Ascending aorta (tissue), 2 donors: ENCODE measurements around the gene PARN. TPM values are rescaled to one million over a fixed set of nuclear protein-coding genes. Genes with fewer than 3 reads are reported as not detected.
A peak's percentile ranks its signal among the peaks of the same experiment; 100 is the strongest.

Source experiments
- DNase-seq, 2 donors: peaks; one replicate each; pipeline ENCODE4 v3.0.0-alpha.2; 2019; ENCODE audit warnings: low spot score in 2 of 2
- H3K27ac ChIP-seq, 2 donors: fragments of 200-600 bp; sonication (generic); one replicate each; pipeline ENCODE4 v1.5.1; 2016 to 2017; ENCODE audit warnings: mild to moderate bottlenecking in 1 of 2
- H3K27me3 ChIP-seq: fragments of 200-600 bp; sonication (generic); one replicate; pipeline ENCODE4 v1.5.1; 2017
- H3K36me3 ChIP-seq, 2 donors: fragments of 200-600 bp; sonication (generic); one replicate each; pipeline ENCODE4 v1.5.1; 2016
- H3K4me1 ChIP-seq, 2 donors: fragments of 200-600 bp; sonication (generic); one replicate each; pipeline ENCODE4 v1.5.1; 2016 to 2017; ENCODE audit warnings: mild to moderate bottlenecking in 1 of 2
- H3K4me3 ChIP-seq, 2 donors: fragments of 200-600 bp; sonication (generic); one replicate each; pipeline ENCODE4 v1.5.1; 2016 to 2017; ENCODE audit warnings: mild to moderate bottlenecking in 1 of 2
- H3K9me3 ChIP-seq, 2 donors: fragments of 200-600 bp; sonication (generic); one replicate each; pipeline ENCODE4 v1.5.1; 2016
- intact Hi-C: fragments of 100-400 bp; cut with DNase I; formaldehyde crosslinking; loops from one replicate; pipeline ENCODE4 v1.15.1; 2023
- total RNA-seq: library from RNA; depleted of rRNA; stranded (reverse); fragments of >200 nt; gene quantifications from one replicate; pipeline ENCODE4 v1.1.0, GENCODE V29; 2016
- TF ChIP-seq, protein P1 (sequence below), 3 experiments: fragments of 200-600 bp in 2 of 3; fragments of 450-650 bp in 1 of 3; sonication (generic) in 2 of 3; IDR thresholded peaks; one replicate each; pipeline ENCODE4 v1.5.1; 2016 to 2019; ENCODE audit warnings: antibody characterized with exemption in 3 of 3, mild to moderate bottlenecking in 1 of 3, moderate library complexity in 1 of 3

The PARN gene
- total RNA-seq, 1 donor from 2014 or later, result 3.8 TPM

DNA sequence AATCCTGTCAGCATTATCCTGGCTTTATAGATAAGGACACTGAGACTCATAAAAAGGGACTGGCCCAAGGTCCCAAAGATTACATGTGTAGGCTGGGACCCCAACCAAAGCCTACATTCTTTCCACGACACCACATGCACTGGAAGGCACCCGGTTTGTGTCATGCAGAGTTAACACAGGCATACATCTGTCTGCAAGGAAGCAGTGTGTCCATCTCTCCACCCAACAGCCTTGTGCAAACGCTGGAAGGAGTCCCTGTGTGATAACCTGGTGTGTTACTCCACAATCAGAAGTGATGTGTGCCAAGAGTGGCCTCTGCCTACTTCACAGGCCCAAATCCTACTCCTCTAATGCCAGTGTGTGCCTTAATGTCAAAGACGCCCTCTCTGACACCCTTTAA, 139.8 kb downstream of the PARN start:
- Histone ChIP-seq H3K27me3 (no peaks in the 10 kb centered on the region), H3K4me3 (no peak overlapping the region), H3K36me3 (no peaks in the 10 kb centered on the region), H3K9me3 (no peaks in the 10 kb centered on the region), H3K4me1 (peaks cover 3 to 16% of the 10 kb centered on the region in 2 donors), H3K27ac (no peak overlapping the region)
- DNase-seq, result no peak
- intact Hi-C loops, result no loop called here
- TF ChIP-seq, protein P1, sequence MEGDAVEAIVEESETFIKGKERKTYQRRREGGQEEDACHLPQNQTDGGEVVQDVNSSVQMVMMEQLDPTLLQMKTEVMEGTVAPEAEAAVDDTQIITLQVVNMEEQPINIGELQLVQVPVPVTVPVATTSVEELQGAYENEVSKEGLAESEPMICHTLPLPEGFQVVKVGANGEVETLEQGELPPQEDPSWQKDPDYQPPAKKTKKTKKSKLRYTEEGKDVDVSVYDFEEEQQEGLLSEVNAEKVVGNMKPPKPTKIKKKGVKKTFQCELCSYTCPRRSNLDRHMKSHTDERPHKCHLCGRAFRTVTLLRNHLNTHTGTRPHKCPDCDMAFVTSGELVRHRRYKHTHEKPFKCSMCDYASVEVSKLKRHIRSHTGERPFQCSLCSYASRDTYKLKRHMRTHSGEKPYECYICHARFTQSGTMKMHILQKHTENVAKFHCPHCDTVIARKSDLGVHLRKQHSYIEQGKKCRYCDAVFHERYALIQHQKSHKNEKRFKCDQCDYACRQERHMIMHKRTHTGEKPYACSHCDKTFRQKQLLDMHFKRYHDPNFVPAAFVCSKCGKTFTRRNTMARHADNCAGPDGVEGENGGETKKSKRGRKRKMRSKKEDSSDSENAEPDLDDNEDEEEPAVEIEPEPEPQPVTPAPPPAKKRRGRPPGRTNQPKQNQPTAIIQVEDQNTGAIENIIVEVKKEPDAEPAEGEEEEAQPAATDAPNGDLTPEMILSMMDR (IDR thresholded peaks at IDR 0.05), result no peak

DNA sequence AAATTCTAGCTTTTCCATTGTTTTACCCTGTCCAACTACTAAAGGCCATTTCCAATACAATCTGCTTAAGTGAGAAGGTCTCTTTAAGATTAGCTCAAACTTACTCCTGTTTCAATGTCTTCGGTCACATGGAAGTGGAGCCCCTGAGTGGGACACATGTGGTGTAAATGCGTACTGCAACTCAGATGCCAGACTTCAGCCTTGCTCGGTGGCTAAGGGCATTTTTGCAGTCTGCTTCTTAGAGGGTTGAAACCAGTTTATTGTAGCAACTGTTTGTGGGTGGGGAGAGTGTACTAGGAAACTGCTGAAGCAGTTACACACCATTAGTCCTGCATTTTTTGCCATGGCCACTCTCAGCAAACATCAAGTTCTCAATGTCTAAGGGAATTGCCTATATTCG, 140.6 kb downstream of the PARN start:
- TF ChIP-seq, protein P1 (IDR thresholded peaks at IDR 0.05), result peak in 1 of 3 experiments; percentile 12
- no peak overlapping the region for H3K27ac ChIP-seq
- no peak overlapping the region for H3K4me3 ChIP-seq
- no peaks in the 10 kb centered on the region for H3K27me3 ChIP-seq
- no peaks in the 10 kb centered on the region for H3K9me3 ChIP-seq
- H3K4me1 ChIP-seq, result peaks cover 3 to 16% of the 10 kb centered on the region in 2 donors
- no peak for DNase-seq
- no peaks in the 10 kb centered on the region for H3K36me3 ChIP-seq
- intact Hi-C loops, result loop anchor here (5.0 kb wide), 2 partner anchors 92 to 182 kb away; no protein-coding TSS in a partner anchor

DNA sequence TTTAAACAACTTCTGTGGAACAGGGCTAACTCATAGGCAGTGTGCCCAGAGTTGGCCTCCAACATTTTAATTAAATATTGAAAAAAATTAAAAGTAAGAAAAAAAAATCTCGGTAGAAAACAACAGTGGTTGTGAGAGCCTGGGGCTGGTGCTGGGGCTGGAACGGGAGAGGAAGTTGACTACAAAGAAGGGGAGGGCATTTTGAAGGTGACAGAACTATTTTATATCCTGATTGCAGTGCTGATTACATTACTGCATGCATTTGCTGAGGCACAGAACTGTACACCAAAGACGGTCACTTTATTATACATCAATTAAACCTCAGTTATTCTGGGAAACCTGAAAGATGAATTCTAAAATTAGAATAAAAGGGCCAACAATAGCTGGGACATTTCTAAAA, 142.5 kb downstream of the PARN start:
- Histone ChIP-seq H3K4me1 (peaks cover 3 to 16% of the 10 kb centered on the region in 2 donors), H3K4me3 (peak overlapping the region; percentile 31 to 33), H3K27ac (no peak overlapping the region), H3K9me3 (no peaks in the 10 kb centered on the region), H3K27me3 (no peaks in the 10 kb centered on the region), H3K36me3 (no peaks in the 10 kb centered on the region)
- DNase-seq, result no peak
- TF ChIP-seq, protein P1 (IDR thresholded peaks at IDR 0.05), result no peak
- intact Hi-C loops, result loop anchor here (2.0 to 5.0 kb wide), 3 partner anchors 15 to 180 kb away; no protein-coding TSS in a partner anchor

DNA sequence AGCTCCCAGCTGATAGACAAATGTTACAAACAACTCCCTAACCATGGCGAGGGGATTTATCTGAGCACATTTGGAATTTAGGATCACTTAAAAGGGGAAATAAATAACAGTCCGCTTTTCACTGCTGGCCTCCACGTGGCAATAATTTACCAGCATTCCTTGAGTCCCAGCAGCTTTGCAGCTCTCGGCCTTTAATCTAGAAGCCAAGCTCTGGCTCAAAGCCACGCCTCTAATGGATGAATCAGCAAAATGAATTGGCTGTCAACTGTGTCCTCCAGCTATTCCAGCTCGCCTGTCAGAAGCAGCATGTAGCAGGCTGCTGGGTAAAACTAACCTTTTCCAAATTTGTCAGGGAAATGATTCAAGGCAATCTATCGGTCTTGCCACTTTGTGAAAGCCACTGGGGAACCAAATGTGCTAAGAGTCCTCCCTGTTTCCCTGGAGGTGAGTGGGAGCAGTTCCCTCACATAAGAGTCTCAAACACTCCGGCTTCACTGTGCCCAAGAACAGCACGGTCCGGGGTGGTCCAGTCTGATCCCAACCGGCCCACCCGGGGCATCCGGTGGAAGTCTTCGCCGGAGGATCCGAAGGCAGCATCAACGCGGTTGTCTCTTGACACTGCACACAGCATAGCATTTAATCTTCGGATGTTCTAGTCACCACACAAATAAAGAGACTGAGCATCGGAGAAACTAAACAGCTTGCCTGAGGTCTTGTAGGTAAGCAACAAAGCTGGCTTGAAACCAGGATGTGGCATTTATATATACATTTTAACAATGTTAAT, 143.3 kb downstream of the PARN start:
- intact Hi-C loops, result loop anchor here (1.0 to 5.0 kb wide), 4 partner anchors 16 to 179 kb away; no protein-coding TSS in a partner anchor
- peaks cover 3 to 16% of the 10 kb centered on the region in 2 donors for H3K4me1 ChIP-seq
- H3K27ac ChIP-seq, result peak overlapping the region; percentile 14 to 22
- peak; percentile 46 to 91 for DNase-seq
- TF ChIP-seq, protein P1 (IDR thresholded peaks at IDR 0.05), result peak in 1 of 3 experiments; percentile 17
- H3K36me3 ChIP-seq, result peaks cover 0 to 6% of the 10 kb centered on the region in 2 donors
- peak overlapping the region; percentile 31 to 33 for H3K4me3 ChIP-seq
- H3K27me3 ChIP-seq, result no peaks in the 10 kb centered on the region
- H3K9me3 ChIP-seq, result no peaks in the 10 kb centered on the region

DNA sequence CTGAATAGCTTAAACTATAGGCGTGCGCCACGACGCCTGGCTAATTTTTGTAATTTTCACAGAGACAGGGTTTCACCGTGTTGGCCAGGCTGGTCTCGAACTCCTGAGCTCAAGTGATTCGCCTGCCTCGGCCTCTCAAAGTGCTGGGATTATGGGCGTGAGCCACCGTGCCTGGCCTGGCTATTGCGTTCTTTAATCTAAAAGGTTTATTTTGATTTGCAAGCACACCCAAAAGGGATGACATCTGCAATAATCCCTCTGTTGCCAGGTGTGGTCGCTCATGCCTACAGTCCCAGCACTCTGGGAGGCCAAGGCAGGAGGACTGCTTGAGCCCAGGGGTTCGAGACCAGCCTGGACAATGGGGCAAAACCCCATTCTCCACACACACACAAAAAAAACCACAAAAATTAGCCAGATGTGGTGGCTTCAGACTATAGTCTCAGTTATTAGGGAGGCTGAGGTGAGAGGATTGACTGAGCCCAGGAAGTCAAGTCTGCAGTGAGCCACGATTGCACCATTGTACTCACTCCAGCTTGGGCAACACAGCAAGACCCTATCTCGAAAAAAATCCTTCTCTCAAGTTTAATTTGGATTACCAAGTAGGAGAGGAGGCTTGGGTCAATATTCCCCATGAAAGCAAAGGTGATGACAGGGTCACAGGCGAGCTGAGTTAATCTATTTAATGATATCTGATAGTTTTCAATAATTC, 144.1 kb downstream of the PARN start:
- H3K4me3 ChIP-seq, result peak overlapping the region in 1 of 2 donors; percentile 33
- H3K4me1 ChIP-seq, result peaks cover 3 to 16% of the 10 kb centered on the region in 2 donors
- no peaks in the 10 kb centered on the region for H3K27me3 ChIP-seq
- TF ChIP-seq, protein P1 (IDR thresholded peaks at IDR 0.05), result no peak
- intact Hi-C loops, result loop anchor here (1.0 to 5.0 kb wide), 4 partner anchors 17 to 179 kb away; no protein-coding TSS in a partner anchor
- peak overlapping the region in 1 of 2 donors; percentile 14 for H3K27ac ChIP-seq
- no peaks in the 10 kb centered on the region for H3K9me3 ChIP-seq
- H3K36me3 ChIP-seq, result peaks cover 0 to 11% of the 10 kb centered on the region in 2 donors
- no peak for DNase-seq
